Measurements from ENCODE around the gene HOXA4. TPM values are rescaled to one million over a fixed set of nuclear protein-coding genes. Genes with fewer than 3 reads are reported as not detected.

The HOXA4 gene
- total and polyA plus RNA-seq, 2 of the 8 experiments (the other 6 are each of a cell fraction or from before 2014, with no cell fraction given): not detected

DNA sequence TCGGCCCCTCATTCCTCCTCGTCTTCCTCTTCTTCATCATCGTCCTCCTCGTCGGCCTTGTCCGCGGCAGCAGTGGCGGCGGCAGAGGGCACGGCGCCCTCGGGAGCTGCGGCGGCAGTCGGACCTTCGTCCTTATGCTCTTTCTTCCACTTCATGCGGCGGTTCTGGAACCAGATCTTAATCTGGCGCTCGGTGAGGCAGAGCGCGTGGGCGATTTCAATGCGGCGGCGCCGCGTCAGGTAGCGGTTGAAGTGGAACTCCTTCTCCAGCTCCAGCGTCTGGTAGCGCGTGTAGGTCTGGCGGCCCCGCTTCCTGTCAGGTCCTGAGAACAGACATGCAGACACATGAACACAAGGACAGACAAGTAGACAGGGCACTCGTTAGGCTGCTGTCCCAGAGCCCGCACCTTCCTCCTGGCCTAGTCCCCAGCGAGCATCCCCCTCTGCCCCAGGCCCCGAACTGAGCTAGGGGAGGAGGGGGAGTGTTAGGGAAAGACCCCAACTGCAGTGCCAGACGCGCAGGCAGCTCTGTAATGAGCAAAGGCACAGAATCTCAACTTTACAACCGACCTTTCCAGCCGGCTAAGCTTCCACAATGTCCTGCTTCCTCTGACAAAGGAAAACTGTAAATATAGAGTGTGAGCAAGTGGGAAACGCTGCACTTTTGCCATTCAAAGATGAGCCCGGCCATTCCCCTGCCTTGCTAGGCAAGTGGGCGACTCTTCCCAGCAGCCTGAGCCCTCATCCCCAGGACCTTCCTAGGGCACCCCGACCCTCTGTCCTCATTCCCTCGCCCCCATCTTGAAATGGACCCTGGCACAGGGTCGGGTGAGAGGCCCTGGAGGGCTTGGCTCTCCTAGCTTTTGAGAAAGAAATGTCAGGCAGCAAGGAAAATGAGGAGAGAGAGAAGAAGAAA lies 24.6 kb upstream of the HOXA4 start:
- Histone ChIP-seq H2AK5ac (ENCODE audit: low read depth, low read length) (0 out of 2 replicates have a peak overlapping the region, but pooled peaks have one; percentile 82), H3K4me2 (ENCODE audit: insufficient read depth in 1 of 2, low read depth in 2 of 2, low read length in 2 of 2) (no peak overlapping the region; a peak in 1 of 4 replicates), H3K79me1 (ENCODE audit: low read depth, low read length) (no peaks in the 10 kb centered on the region), H3K4ac (replicated peaks; ENCODE audit: insufficient read length, low read depth, low read length) (no peak overlapping the region), H2BK12ac (ENCODE audit: low read depth, low read length) (0 out of 2 replicates have a peak overlapping the region, but pooled peaks have one; percentile 60), H4K20me1 (replicated peaks in 1 of 2; ENCODE audit: control insufficient read depth in 1 of 2, insufficient read depth in 2 of 2, low read length in 2 of 2) (peaks cover 31 to 55% of the 10 kb centered on the region in 2 experiments), H2BK20ac (ENCODE audit: low read length) (no peak overlapping the region), H3K9ac (replicated peaks in 1 of 4; ENCODE audit: extremely low read depth in 1 of 4, low read depth in 3 of 4, low read length in 3 of 4) (no peak overlapping the region), H2BK120ac (replicated peaks; ENCODE audit: low read depth, low read length) (no peak overlapping the region), H4K91ac (replicated peaks; ENCODE audit: insufficient read length, low read length) (no peak overlapping the region), H3K9me3 (ENCODE audit: insufficient read depth in 2 of 2, low read depth in 1 of 2, low read length in 1 of 2) (peaks cover 0 to 10% of the 10 kb centered on the region in 2 experiments; a peak in 1 of 4 replicates), H4K5ac (ENCODE audit: insufficient read length, low read depth, low read length) (no peak overlapping the region), H3K4me3 (ENCODE audit: extremely low read depth in 1 of 4, insufficient read depth in 2 of 4, low read depth in 3 of 4, low read length in 4 of 4) (no peak overlapping the region), H3K56ac (replicated peaks; ENCODE audit: insufficient read length, low read depth, low read length) (no peak overlapping the region), H2AFZ (ENCODE audit: low read length) (no peak overlapping the region), H3K23ac (ENCODE audit: insufficient read length) (no peak overlapping the region), H3K18ac (ENCODE audit: extremely low read depth, low read length) (no peak overlapping the region), H2BK5ac (ENCODE audit: low read depth, low read length) (no peak overlapping the region), H3K79me2 (ENCODE audit: control insufficient read depth in 1 of 2, insufficient read depth in 2 of 2, low read length in 2 of 2) (no peaks in the 10 kb centered on the region), H3K23me2 (ENCODE audit: low read depth, low read length) (peaks cover 2% of the 10 kb centered on the region; the same call in 1 of the 2 replicates), H4K8ac (ENCODE audit: extremely low read depth, insufficient read depth, low read length) (peak overlapping the region; percentile 7; the same call in 1 of the 2 replicates), H3K36me3 (ENCODE audit: control insufficient read depth in 2 of 4, insufficient read depth in 4 of 4, low read length in 3 of 4) (peaks cover 0 to 20% (median 0%) of the 10 kb centered on the region in 4 experiments; a peak in 1 of 8 replicates), H3K27ac (ENCODE audit: low read depth, low read length) (no peak overlapping the region), H2BK15ac (ENCODE audit: low read length) (no peak overlapping the region), H3K14ac (ENCODE audit: insufficient read length) (no peak overlapping the region), H3K27me3 (replicated peaks in 1 of 4; ENCODE audit: control insufficient read depth in 3 of 4, extremely low read depth in 1 of 4, insufficient read depth in 3 of 4, low read length in 3 of 4) (peaks cover 99 to 100% (median 100%) of the 10 kb centered on the region in 4 experiments), H3K4me1 (replicated peaks in 1 of 4; ENCODE audit: control insufficient read depth in 3 of 4, insufficient read depth in 4 of 4, low read length in 3 of 4) (peaks cover 0 to 2% (median under 1%) of the 10 kb centered on the region in 4 experiments; a peak in 3 of 7 replicates)
- POLR2A ChIA-PET (ENCODE audit: partially characterized antibody): no interaction called here
- TF ChIP-seq RNF2 (IDR thresholded peaks at IDR 0.05; ENCODE audit: borderline replicate concordance, low read depth, low read length, missing control alignments, poor library complexity, severe bottlenecking): peak; percentile 76
- TF ChIP-seq SUZ12 (IDR thresholded peaks at IDR 0.05; ENCODE audit: low read length): peak; percentile 98
- peak; percentile 99 for TF ChIP-seq EZH2 (IDR thresholded peaks at IDR 0.05; ENCODE audit: low read depth, low read length, severe bottlenecking)
- no peak for TF ChIP-seq CREB1 (IDR thresholded peaks at IDR 0.05)
- FAIRE-seq (no peak), DNase-seq (ENCODE audit: low read depth in 1 of 2, low spot score in 2 of 2) (peak in 1 of 2 experiments; percentile 53)
- CTCF ChIA-PET (ENCODE audit: partially characterized antibody): interaction anchor here (0.7 to 4.2 kb wide), 7 partner anchors 9 to 472 kb away, joined by 3 to 33 read pairs (median 3); partner anchors contain the start of gene HOXA5
- 18% methylated on average over 39 of the region's 48 CpGs; no CpG with 5 or more reads in 1 of the 2 experiments for whole genome bisulfite sequencing, 2 experiments (ENCODE audit: extremely low coverage in 1 of 2, insufficient coverage in 1 of 2, insufficient read length in 1 of 2, insufficient replicate concordance in 2 of 2, low coverage in 1 of 2, low lambda C conversion rate in 2 of 2, missing lambda C conversion rate in 1 of 2)
